ENCODE measurements around the gene PI4KB. TPM values are rescaled to one million over a fixed set of nuclear protein-coding genes. Genes with fewer than 3 reads are reported as not detected.
A peak's percentile ranks its signal among the peaks of the same experiment; 100 is the strongest.

PI4KB gene
- total RNA-seq, 3 donors from 2014 or later, result 59.2 to 91.8 (median 69.8) TPM

DNA sequence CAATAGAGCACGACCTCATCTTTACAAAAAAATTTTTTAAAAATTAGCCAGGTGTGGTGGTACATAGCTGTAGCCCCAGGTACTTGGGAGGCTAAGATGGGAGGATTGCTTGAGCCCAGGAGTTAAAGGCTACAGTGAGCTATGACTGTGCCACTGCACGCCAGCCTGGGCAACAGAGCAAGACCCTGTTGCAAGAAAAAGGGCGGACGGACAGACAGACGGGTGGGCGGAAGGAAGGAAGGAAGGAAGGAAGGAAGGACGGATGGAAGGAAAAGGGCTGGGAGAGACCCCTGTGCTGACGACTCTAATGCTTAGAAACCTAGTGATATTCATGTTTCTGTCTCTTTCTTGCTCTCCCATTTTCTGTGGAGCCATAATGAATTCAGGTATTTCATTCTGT lies 14.4 kb downstream of the PI4KB start:
- TF ChIP-seq, protein P1, sequence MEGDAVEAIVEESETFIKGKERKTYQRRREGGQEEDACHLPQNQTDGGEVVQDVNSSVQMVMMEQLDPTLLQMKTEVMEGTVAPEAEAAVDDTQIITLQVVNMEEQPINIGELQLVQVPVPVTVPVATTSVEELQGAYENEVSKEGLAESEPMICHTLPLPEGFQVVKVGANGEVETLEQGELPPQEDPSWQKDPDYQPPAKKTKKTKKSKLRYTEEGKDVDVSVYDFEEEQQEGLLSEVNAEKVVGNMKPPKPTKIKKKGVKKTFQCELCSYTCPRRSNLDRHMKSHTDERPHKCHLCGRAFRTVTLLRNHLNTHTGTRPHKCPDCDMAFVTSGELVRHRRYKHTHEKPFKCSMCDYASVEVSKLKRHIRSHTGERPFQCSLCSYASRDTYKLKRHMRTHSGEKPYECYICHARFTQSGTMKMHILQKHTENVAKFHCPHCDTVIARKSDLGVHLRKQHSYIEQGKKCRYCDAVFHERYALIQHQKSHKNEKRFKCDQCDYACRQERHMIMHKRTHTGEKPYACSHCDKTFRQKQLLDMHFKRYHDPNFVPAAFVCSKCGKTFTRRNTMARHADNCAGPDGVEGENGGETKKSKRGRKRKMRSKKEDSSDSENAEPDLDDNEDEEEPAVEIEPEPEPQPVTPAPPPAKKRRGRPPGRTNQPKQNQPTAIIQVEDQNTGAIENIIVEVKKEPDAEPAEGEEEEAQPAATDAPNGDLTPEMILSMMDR (IDR thresholded peaks at IDR 0.05), result no peak
- Histone ChIP-seq H3K4me3 (no peak overlapping the region), H3K27me3 (no peaks in the 10 kb centered on the region), H3K27ac (peak overlapping the region; percentile 80 to 86), H3K4me1 (peaks cover 8 to 16% of the 10 kb centered on the region in 2 donors), H3K36me3 (no peaks in the 10 kb centered on the region), H3K9me3 (no peaks in the 10 kb centered on the region)
- DNase-seq (ENCODE audit: low spot score in 2 of 2), result no peak
- intact Hi-C loops (cut with DNase I; ENCODE audit: low total_unique reads), result no loop called here

DNA sequence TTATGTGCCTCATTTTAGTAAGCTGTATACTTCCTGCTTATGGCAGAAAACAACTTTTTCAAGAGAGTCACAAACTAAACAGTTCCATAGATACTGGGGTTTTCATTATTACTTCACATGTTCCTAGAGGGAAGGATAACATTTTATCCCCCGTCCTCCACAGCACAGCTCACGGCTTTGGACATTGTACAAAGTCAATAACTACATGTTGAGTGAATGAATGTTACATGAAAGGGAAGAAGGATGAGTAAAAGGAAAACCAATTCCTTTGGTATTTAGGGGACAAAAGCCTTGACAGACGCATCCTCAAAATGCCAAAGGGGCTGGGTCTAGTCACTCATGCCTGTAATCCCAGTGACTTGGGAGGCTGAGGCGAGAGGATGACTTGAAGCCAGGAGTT lies 14.8 kb downstream of the PI4KB start:
- Histone ChIP-seq H3K27me3 (no peaks in the 10 kb centered on the region), H3K4me3 (no peak overlapping the region), H3K9me3 (no peaks in the 10 kb centered on the region), H3K36me3 (peaks cover 3% of the 10 kb centered on the region), H3K27ac (peak overlapping the region; percentile 80 to 86), H3K4me1 (peaks cover 8 to 16% of the 10 kb centered on the region in 2 donors)
- TF ChIP-seq, protein P1 (IDR thresholded peaks at IDR 0.05), result no peak
- TF ChIP-seq POLR2A (IDR thresholded peaks at IDR 0.05), result no peak
- TF ChIP-seq POLR2AphosphoS5 (IDR thresholded peaks at IDR 0.05), result no peak
- DNase-seq (ENCODE audit: low spot score in 2 of 2), result no peak
- intact Hi-C loops (cut with DNase I; ENCODE audit: low total_unique reads), result no loop called here

DNA sequence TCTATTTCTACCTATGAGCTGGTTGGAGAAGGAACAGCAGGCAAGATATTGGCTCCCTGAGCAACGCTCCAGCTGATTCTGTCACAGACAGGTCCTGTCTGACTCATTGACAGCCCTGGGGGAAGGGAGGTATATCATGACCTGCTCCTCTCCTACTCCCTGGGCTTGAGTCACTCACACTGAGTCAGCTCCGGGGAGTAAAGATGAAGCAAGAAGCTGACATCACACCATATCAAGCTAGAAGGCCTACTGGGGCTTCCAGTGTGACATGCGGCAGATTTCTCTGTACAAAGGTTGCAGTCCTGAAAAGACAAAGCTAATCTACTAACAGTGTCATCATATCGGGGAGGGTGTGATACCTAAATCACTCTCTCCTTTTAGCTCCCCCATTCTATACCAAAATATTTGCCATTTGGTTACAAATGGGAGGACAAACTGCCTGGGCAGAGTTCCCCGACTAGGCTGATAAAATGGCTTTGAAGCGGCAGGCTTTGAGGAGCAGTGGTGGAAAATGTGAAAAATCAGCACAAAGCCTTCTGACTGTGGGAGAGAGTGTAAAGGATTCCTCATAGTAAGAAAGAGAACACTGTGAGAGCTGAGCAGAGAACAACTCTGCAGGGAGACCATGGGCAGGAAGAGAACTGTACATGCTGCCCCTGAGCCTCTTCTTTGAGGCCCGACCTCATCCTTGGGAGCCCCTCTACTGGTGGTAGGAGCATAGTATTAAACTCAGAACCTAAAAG lies 15.5 kb downstream of the PI4KB start:
- Histone ChIP-seq H3K9me3 (no peaks in the 10 kb centered on the region), H3K27me3 (no peaks in the 10 kb centered on the region), H3K4me3 (no peak overlapping the region), H3K4me1 (peaks cover 8 to 16% of the 10 kb centered on the region in 2 donors), H3K27ac (peak overlapping the region; percentile 80 to 86), H3K36me3 (peaks cover 8% of the 10 kb centered on the region)
- intact Hi-C loops (cut with DNase I; ENCODE audit: low total_unique reads), result no loop called here
- DNase-seq (ENCODE audit: low spot score in 2 of 2), result peak in 1 of 2 donors; percentile 76
- no peak for TF ChIP-seq POLR2A (IDR thresholded peaks at IDR 0.05)
- peak; percentile 66 to 90 (median 86) for TF ChIP-seq POLR2AphosphoS5 (IDR thresholded peaks at IDR 0.05)

DNA sequence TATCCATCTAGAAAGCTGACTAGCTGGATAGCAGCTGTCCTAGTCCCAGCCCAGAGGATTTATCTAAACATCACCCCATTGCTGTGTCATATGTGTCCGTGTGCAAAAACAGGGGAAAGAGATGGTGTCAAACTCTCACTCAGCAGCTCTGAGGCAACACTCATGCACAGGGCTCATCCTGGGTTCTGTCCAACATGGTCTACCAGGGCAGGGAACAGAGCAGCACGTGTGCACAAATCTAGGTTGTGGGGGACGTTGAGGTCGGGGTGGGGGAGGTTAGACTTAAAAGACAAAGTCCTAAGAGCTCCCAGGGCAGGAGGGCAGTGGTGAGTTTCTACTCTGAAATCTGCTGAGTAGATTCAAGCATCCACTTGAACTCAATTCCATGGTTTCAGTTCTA lies 16.2 kb downstream of the PI4KB start:
- H3K27ac ChIP-seq, result peak overlapping the region; percentile 80 to 86
- peaks cover 8 to 16% of the 10 kb centered on the region in 2 donors for H3K4me1 ChIP-seq

DNA sequence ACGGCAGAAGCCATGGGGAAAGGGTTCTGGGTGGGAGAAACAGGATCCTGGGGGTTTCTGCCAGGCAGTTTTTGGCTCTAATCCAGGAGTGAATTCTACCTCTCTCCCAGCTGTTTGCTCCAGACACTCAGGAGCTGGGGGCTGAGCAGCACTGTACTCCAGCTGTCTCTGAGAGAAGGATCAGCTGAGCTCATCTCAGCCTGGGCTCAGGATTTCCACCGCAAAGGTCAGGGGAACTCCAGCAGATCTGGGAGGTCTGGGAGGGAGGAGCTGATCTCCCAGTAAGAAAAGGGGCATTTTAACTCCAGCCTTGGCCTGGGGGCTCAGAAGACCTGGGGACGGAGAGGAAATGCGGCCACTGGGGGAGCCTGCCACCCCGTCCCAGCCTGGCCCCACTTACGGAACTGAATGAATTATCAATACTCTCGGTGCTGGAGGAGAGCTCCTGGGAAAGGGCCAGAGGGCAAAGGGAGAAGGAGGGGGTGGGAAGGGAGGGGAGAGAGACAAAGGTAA lies 17.3 kb downstream of the PI4KB start:
- Histone ChIP-seq H3K27ac (peak overlapping the region; percentile 80 to 86), H3K4me1 (peaks cover 8 to 16% of the 10 kb centered on the region in 2 donors)

More for the DNA sequence above, 16.2 kb downstream of the PI4KB start:
- no peak for DNase-seq (ENCODE audit: low spot score in 2 of 2)
- Histone ChIP-seq H3K27me3 (no peaks in the 10 kb centered on the region), H3K9me3 (no peaks in the 10 kb centered on the region), H3K36me3 (peaks cover 8% of the 10 kb centered on the region), H3K4me3 (no peak overlapping the region)
- TF ChIP-seq POLR2A (IDR thresholded peaks at IDR 0.05), result no peak
- no peak for TF ChIP-seq POLR2AphosphoS5 (IDR thresholded peaks at IDR 0.05)
- TF ChIP-seq, protein P1 (IDR thresholded peaks at IDR 0.05), result no peak
- intact Hi-C loops (cut with DNase I; ENCODE audit: low total_unique reads), result no loop called here

More for the DNA sequence above, 17.3 kb downstream of the PI4KB start:
- Histone ChIP-seq H3K27me3 (no peaks in the 10 kb centered on the region), H3K4me3 (no peak overlapping the region), H3K36me3 (peaks cover 8% of the 10 kb centered on the region), H3K9me3 (no peaks in the 10 kb centered on the region)
- TF ChIP-seq, protein P1 (IDR thresholded peaks at IDR 0.05), result no peak
- TF ChIP-seq POLR2A (IDR thresholded peaks at IDR 0.05), result no peak
- TF ChIP-seq POLR2AphosphoS5 (IDR thresholded peaks at IDR 0.05), result no peak
- no peak for DNase-seq (ENCODE audit: low spot score in 2 of 2)
- intact Hi-C loops (cut with DNase I; ENCODE audit: low total_unique reads), result no loop called here

Data from breast epithelium (tissue), 4 donors.